Activated T-helper 1 cell treated with anti-CD3 and anti-CD28 coated beads, Interleukin-12 subunit alpha, Interleukin-12 subunit beta, Interleukin-2, Interleukin-4 antibody, amounts not matched to agents 30 ng/mL and 10 ng/mL and 1 ng/mL, durations not matched to agents 14 hours and 24 hours and 36 hours (primary cell): Measurements from ENCODE around the gene PHPT1. TPM values are rescaled to one million over a fixed set of nuclear protein-coding genes. Genes with fewer than 3 reads are reported as not detected.
"Not testable (repeated sequence)": the region's sequence is repeated elsewhere in the genome, so short reads cannot be mapped to it uniquely, and the experiment has no call there.

Experiments
- DNase-seq: peaks from one replicate; pipeline ENCODE4 v3.0.0; 2021; ENCODE audit warnings: low spot score
- H3K27ac Mint-ChIP-seq: one replicate; pipeline ENCODE4 v1.8.0; 2021; ENCODE audit warnings: mild to moderate bottlenecking, mixed read lengths
- H3K27me3 Mint-ChIP-seq: one replicate; pipeline ENCODE4 v1.8.0; 2022; ENCODE audit warnings: mild to moderate bottlenecking, moderate library complexity, mixed read lengths; ENCODE audit not compliant: insufficient read depth
- H3K36me3 Mint-ChIP-seq: one replicate; pipeline ENCODE4 v1.8.0; 2021; ENCODE audit warnings: low read depth, mixed read lengths
- H3K4me1 Mint-ChIP-seq: one replicate; pipeline ENCODE4 v1.8.0; 2021; ENCODE audit warnings: low read depth, mixed read lengths
- H3K4me3 Mint-ChIP-seq: one replicate; pipeline ENCODE4 v1.8.0; 2021; ENCODE audit warnings: mild to moderate bottlenecking, moderate library complexity, mixed read lengths
- H3K9me3 Mint-ChIP-seq: one replicate; pipeline ENCODE4 v1.8.0; 2021; ENCODE audit warnings: mixed read lengths
- intact Hi-C: fragments of 100-400 bp; cut with micrococcal nuclease; formaldehyde crosslinking; loops from one replicate; pipeline ENCODE4 v1.15.1; 2024
- total RNA-seq: library from RNA; stranded (reverse); gene quantifications from 2 replicates; pipeline ENCODE4 v1.2.3, GENCODE V29; 2022

The PHPT1 gene
- total RNA-seq, 1 donor from 2014 or later, result 139 TPM

DNA sequence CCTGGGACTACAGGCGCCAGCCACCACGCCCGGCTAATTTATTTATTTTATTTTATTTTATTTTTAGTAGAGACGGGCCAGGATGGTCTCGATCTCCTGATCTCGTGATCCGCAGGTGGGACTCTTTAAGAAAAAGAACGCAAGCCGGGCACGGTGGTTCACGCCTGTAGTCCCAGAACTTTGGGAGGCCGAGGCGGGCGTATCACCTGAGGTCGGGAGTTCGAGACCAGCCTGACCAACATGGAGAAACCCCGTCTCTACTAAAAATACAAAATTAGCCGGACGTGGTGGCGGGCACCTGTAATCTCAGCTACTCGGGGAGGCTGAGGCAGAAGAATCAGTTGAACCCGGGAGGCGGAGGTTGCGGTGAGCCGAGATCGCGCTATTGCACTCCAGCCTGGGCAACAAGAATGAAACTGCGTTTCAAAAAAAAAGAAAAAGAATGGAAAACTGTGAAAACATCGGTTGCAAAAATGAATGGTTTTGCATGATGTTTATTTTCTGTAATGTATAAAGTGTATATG, 17.8 kb downstream of the PHPT1 start:
- H3K4me3 Mint-ChIP-seq, result peak overlapping the region; percentile 74
- H3K4me1 Mint-ChIP-seq, result peaks cover 10% of the 10 kb centered on the region

GRCh38 chr9:136867480-136867879, 18.3 kb downstream of the PHPT1 start:
- peaks cover 13% of the 10 kb centered on the region for H3K36me3 Mint-ChIP-seq
- H3K4me3 Mint-ChIP-seq, result peak overlapping the region; percentile 74
- H3K9me3 Mint-ChIP-seq, result no peaks in the 10 kb centered on the region
- H3K27me3 Mint-ChIP-seq, result no peaks in the 10 kb centered on the region
- DNase-seq, result no peak
- intact Hi-C loops, result no loop called here
- peak overlapping the region; percentile 55 for H3K27ac Mint-ChIP-seq
- H3K4me1 Mint-ChIP-seq, result peaks cover 10% of the 10 kb centered on the region

More for the DNA sequence above, 17.8 kb downstream of the PHPT1 start:
- Mint-ChIP-seq H3K27ac (peak overlapping the region; percentile 79), H3K36me3 (peaks cover 16% of the 10 kb centered on the region)
- not testable (repeated sequence) for H3K27me3 Mint-ChIP-seq, DNase-seq, H3K9me3 Mint-ChIP-seq
- intact Hi-C loops, result loop anchor here (1.0 kb wide), 7 partner anchors 15 to 356 kb away; partner anchors contain the start of genes PHPT1 and TRAF2

GRCh38 chr9:136867917-136868316, 18.7 kb downstream of the PHPT1 start:
- intact Hi-C loops, result no loop called here
- Mint-ChIP-seq H3K36me3 (peaks cover 13% of the 10 kb centered on the region), H3K4me1 (peaks cover 10% of the 10 kb centered on the region), H3K27me3 (no peaks in the 10 kb centered on the region), H3K9me3 (no peaks in the 10 kb centered on the region), H3K27ac (peak overlapping the region; percentile 55), H3K4me3 (peak overlapping the region; percentile 74)
- no peak for DNase-seq

DNA sequence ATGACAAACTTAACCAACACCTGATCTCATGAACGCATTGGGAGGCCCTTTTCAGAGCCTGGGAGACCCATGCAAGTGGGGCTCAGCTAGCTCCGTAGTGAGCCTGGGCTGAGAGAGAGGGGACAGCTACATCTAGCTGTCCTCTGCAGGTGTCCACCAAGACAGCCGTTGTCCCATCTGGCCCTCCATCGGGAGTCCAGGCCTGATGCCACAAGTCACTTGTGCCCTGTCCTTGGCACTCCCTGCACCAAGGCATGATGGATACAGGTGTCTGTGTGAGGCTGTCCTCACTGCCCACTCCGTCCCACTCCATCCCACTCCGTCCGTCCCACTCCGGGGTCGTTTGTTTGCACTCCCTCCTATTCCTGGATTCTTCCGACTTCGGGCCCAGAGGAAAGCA, 19.4 kb downstream of the PHPT1 start:
- peak overlapping the region; percentile 67 for H3K4me3 Mint-ChIP-seq
- H3K27ac Mint-ChIP-seq, result no peak overlapping the region
- DNase-seq, result no peak
- H3K27me3 Mint-ChIP-seq, result no peaks in the 10 kb centered on the region
- intact Hi-C loops, result no loop called here
- peaks cover 10% of the 10 kb centered on the region for H3K36me3 Mint-ChIP-seq
- no peaks in the 10 kb centered on the region for H3K9me3 Mint-ChIP-seq
- H3K4me1 Mint-ChIP-seq, result peaks cover 8% of the 10 kb centered on the region

DNA sequence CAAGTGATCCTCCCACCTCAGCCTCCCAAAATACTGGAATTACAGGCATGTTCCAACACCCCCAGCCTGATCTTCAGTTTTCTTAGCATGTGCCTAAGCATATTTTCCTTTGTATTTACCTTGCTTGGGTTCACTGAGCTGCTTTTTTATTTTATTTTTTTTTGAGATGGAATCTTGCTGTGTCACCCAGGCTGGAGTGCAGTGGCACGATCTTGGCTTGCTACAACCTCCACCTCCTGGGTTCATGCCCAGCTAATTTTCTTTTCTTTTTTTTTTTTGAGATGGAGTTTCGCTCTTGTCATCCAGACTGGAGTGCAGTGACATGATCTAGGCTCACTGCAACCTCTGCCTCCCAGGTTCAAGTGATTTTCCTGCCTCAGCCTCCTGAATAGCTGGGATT, 20.4 kb downstream of the PHPT1 start:
- intact Hi-C loops, H3K27me3 Mint-ChIP-seq, H3K9me3 Mint-ChIP-seq, H3K27ac Mint-ChIP-seq, H3K36me3 Mint-ChIP-seq, H3K4me1 Mint-ChIP-seq, H3K4me3 Mint-ChIP-seq, DNase-seq: not testable (repeated sequence)

GRCh38 chr9:136875155-136875554, 25.9 kb downstream of the PHPT1 start:
- intact Hi-C loops, result no loop called here
- no peaks in the 10 kb centered on the region for H3K27me3 Mint-ChIP-seq

GRCh38 chr9:136876476-136876875, 27.3 kb downstream of the PHPT1 start:
- H3K36me3 Mint-ChIP-seq, result peaks cover 2% of the 10 kb centered on the region
- H3K9me3 Mint-ChIP-seq, result no peaks in the 10 kb centered on the region
- DNase-seq, result no peak
- intact Hi-C loops, result no loop called here
- no peak overlapping the region for H3K4me3 Mint-ChIP-seq
- peaks cover 17% of the 10 kb centered on the region for H3K4me1 Mint-ChIP-seq
- no peaks in the 10 kb centered on the region for H3K27me3 Mint-ChIP-seq
- no peak overlapping the region for H3K27ac Mint-ChIP-seq

More at GRCh38 chr9:136875155-136875554, 25.9 kb downstream of the PHPT1 start:
- H3K36me3 Mint-ChIP-seq, result peaks cover 2% of the 10 kb centered on the region
- H3K4me1 Mint-ChIP-seq, result peaks cover 8% of the 10 kb centered on the region
- no peak for DNase-seq
- no peaks in the 10 kb centered on the region for H3K9me3 Mint-ChIP-seq
- no peak overlapping the region for H3K27ac Mint-ChIP-seq
- H3K4me3 Mint-ChIP-seq, result no peak overlapping the region

DNA sequence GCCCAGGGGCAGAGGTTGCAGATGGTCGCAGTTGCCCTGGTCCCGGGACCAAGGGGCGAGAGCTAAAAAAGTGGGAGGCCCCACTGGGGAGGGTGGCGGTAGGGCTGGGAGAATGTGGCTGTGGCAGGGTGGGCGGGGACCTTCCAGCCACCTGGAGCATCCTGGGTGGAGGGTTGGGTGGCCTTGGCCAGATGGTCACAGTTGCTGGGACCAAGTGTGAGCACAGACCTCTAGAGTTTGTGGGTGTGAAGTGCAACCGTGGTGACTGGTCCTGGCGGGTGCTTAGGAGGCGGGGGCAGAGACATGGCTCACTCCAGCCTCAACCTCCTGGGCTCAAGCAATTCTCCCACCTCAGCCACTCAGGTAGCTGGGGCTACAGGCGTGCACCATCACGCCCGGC, 31.4 kb downstream of the PHPT1 start:
- DNase-seq, result no peak
- Mint-ChIP-seq H3K4me1 (peaks cover 44% of the 10 kb centered on the region), H3K36me3 (peaks cover 4% of the 10 kb centered on the region), H3K4me3 (peak overlapping the region; percentile 15), H3K27ac (peak overlapping the region; percentile 91), H3K27me3 (no peaks in the 10 kb centered on the region), H3K9me3 (no peaks in the 10 kb centered on the region)
- intact Hi-C loops, result loop anchor here (5.0 kb wide), 1 partner anchor 343 kb away; no protein-coding TSS in a partner anchor

DNA sequence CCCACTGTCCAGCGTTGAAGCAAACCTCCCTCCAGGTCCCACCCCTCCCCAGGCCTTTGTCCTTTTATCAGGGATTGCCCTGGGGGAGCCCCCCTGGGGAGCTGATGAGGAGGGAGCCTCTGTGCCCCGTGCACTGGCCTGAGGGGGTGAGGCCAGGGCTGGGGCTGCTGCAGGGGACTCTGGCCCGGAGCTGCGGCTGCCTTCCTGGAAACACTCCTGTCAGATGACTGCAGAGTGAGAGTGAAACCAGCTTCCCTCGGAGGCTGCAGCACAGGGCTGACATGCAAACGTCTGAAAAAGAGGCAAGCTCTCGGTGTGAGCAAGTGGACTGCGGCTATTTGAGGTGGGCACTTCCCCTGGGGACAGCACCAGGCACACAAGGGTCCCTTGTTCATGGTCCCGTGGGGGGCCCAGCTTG, 32.5 kb downstream of the PHPT1 start:
- H3K4me3 Mint-ChIP-seq, result peak overlapping the region; percentile 77
- no peaks in the 10 kb centered on the region for H3K27me3 Mint-ChIP-seq
- intact Hi-C loops, result loop anchor here (1.0 to 5.0 kb wide), 5 partner anchors 15 to 344 kb away; partner anchors contain the start of genes EDF1, FBXW5 and PHPT1
- peaks cover 3% of the 10 kb centered on the region for H3K36me3 Mint-ChIP-seq
- peaks cover 37% of the 10 kb centered on the region for H3K4me1 Mint-ChIP-seq
- peak overlapping the region; percentile 91 for H3K27ac Mint-ChIP-seq
- H3K9me3 Mint-ChIP-seq, result no peaks in the 10 kb centered on the region
- DNase-seq, result peak; percentile 71

- H3K27me3 Mint-ChIP-seq, result no peaks in the 10 kb centered on the region
- H3K27ac Mint-ChIP-seq, result peak overlapping the region; percentile 91
- H3K4me1 Mint-ChIP-seq, result peaks cover 40% of the 10 kb centered on the region
- peak; percentile 88 for DNase-seq
- H3K36me3 Mint-ChIP-seq, result peaks cover 5% of the 10 kb centered on the region
- intact Hi-C loops, result loop anchor here (1.0 to 5.0 kb wide), 5 partner anchors 16 to 345 kb away; partner anchors contain the start of genes EDF1, FBXW5 and PHPT1
- no peaks in the 10 kb centered on the region for H3K9me3 Mint-ChIP-seq
- H3K4me3 Mint-ChIP-seq, result peak overlapping the region; percentile 77
Observed at GRCh38 chr9:136882109-136882946, 33.1 kb downstream of the PHPT1 start.

DNA sequence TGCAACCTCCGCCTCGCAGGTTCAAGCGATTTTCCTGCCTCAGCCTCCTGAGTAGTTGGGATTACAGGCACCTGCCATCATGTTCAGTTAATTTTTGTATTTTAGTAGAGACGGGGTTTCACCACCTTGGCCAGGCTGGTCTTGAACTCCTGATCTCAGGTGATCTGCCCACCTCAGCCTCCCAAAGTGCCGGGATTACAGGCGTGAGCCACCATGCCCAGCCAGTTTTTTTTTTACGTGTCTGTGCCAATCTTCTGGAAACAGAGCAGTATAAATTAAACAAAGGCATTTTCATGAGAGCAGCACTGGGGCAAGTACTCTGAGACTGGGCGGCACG, 33.7 kb downstream of the PHPT1 start:
- not testable (repeated sequence) for H3K36me3 Mint-ChIP-seq, DNase-seq, H3K27me3 Mint-ChIP-seq, H3K9me3 Mint-ChIP-seq
- H3K4me3 Mint-ChIP-seq, result peak overlapping the region; percentile 77
- peaks cover 44% of the 10 kb centered on the region for H3K4me1 Mint-ChIP-seq
- intact Hi-C loops, result loop anchor here (1.0 to 5.0 kb wide), 5 partner anchors 17 to 346 kb away; partner anchors contain the start of genes EDF1, FBXW5 and PHPT1
- H3K27ac Mint-ChIP-seq, result peak overlapping the region; percentile 91

DNA sequence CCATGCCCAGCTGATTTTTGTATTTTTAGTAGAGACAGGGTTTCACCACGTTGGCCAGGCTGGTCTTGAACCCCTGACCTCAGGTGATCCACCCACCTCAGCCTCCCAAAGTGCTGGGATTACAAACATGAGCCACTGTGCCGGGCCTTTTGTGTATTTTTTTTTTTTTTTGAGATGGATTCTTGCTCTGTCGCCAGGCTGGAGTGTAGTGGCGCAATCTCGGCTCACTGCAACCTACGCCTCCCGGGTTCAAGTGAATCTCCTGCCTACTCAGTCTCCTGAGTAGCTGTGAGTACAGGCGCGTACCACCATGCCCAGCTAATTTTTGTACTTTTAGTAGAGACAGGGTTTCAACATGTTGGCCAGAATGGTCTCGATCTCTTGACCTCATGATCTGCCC, 34.5 kb downstream of the PHPT1 start:
- Mint-ChIP-seq H3K27ac (peak overlapping the region; percentile 91), H3K4me3 (peak overlapping the region; percentile 77), H3K4me1 (peaks cover 51% of the 10 kb centered on the region)
- H3K9me3 Mint-ChIP-seq, DNase-seq, H3K36me3 Mint-ChIP-seq, H3K27me3 Mint-ChIP-seq: not testable (repeated sequence)
- intact Hi-C loops, result loop anchor here (5.0 kb wide), 1 partner anchor 346 kb away; no protein-coding TSS in a partner anchor
